Uterus (tissue), 2 donors: Measurements from ENCODE around the gene INPP5A.

Experiments used
- CTCF ChIP-seq, 4 experiments: fragments of 200-600 bp in 2 of 4; fragments of 450-650 bp in 2 of 4; sonication (generic) in 2 of 4; IDR thresholded peaks; one replicate each; pipeline ENCODE4 v1.5.1; 2016 to 2019; ENCODE audit warnings: antibody characterized with exemption in 4 of 4, mild to moderate bottlenecking in 2 of 4, moderate library complexity in 1 of 4
- POLR2A ChIP-seq, 2 donors: fragments of 450-650 bp; IDR thresholded peaks; one replicate each; pipeline ENCODE4 v1.6.1; 2016; ENCODE audit warnings: antibody characterized with exemption in 2 of 2, mild to moderate bottlenecking in 1 of 2, moderate library complexity in 1 of 2

DNA sequence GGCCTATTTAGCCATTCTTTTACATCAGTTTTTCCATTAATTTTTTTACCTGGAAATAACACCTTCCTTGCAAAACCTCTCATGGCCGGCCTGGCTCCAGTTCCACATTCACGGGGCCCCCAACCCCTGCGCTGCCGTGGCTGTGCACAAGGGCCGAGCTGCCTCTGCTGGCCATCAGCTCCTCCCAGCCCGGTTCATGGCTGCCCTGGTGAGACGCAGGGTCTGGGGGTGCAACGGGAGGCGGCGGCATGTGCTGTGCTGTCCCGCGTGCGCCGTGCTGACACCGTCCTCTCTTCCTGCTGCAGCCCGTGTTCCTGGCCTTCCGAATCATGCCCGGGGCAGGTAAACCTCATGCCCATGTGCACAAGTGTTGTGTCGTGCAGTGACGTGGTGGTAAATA is 244.0 kb downstream of the INPP5A start:
- TF ChIP-seq CTCF (IDR thresholded peaks at IDR 0.05) (no peak), POLR2A (IDR thresholded peaks at IDR 0.05) (no peak)
